B cell (primary cell): ENCODE measurements around the gene CCL7.

ENCODE experiments used
- CTCF ChIP-seq: fragments of 200-600 bp; IDR thresholded peaks from one replicate; pipeline ENCODE4 v1.8.0; 2022; ENCODE audit warnings: antibody characterized with exemption, mild to moderate bottlenecking
- EZH2 ChIP-seq: IDR thresholded peaks from 2 replicates; pipeline ENCODE4 v1.6.1; 2012; ENCODE audit warnings: borderline replicate concordance, low read depth, mild to moderate bottlenecking, moderate library complexity, low read length; ENCODE audit not compliant: insufficient read depth, poor library complexity, severe bottlenecking

- TF ChIP-seq CTCF: no peak
- TF ChIP-seq EZH2: no peak
Measured at GRCh38 chr17:34305061-34305460, 35.0 kb downstream of the CCL7 start.
